Amygdala (tissue), 56 donors: Measurements from ENCODE around the gene GSAP.
A peak's percentile ranks its signal among the peaks of the same experiment; 100 is the strongest.

Experiments
- DNase-seq, 56 donors: peaks; one replicate each; lab custom pipeline; 2025; lab: John Stamatoyannopoulos, UW

GSAP gene

DNA sequence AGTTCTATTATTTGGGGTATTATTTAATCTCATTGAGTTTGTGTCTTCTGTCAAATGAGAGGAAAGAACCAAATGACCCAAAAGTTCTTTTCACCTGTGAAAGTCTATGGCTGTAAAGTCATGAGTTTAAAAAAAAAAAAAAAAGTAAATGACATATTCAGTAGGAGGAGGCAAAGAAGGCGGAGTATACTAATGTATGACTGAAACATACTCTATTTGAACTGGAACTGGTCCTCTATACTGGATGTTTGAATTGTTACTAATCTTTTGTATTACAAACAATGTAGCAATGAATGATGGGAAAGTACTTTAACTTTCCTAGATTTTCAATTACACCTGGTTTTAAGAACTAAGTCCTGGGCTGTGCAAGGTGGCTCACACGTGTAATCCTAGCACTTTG, 24.9 kb upstream of the GSAP start:
- no peak for DNase-seq

DNA sequence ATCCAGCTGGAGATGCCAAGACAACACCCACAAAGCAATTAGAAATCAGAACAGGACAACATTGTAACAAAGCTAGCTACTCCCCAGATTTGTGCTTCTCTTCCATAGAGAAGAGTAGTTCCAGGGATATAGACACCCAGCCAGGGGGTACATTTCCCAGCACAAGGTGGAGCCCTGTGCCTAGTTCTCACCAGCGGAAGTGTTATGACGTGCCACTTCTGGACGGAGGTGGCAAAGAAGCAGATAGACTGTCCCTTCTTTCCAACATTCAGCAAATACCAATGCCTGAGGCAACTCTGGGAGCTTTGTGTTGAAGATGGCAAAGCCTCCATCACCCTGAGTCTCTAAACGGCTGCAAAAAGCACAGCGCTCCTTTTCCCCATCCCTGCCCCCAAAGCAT, 23.4 kb upstream of the GSAP start:
- DNase-seq = peak in 44 of 56 donors; percentile 5 to 78 (median 37)

DNA sequence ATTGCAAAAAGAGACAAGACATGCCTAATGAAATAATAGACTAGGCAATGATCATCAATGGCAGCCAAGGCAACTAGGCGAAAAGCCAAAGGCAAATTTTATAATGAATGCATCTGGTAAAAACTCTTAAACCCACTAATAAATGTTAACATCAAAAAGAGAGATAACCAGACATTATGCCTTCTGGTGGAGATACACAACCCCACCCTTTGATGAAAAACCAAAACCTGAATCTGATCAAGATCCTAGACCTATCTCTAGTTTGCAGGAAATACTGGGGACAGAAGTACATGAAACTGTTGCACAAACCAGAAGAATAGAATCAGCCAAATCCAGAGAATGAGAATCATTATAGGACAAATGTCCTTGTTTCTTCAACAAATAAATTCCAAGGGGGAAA, 22.0 kb upstream of the GSAP start:
- DNase-seq = no peak

DNA sequence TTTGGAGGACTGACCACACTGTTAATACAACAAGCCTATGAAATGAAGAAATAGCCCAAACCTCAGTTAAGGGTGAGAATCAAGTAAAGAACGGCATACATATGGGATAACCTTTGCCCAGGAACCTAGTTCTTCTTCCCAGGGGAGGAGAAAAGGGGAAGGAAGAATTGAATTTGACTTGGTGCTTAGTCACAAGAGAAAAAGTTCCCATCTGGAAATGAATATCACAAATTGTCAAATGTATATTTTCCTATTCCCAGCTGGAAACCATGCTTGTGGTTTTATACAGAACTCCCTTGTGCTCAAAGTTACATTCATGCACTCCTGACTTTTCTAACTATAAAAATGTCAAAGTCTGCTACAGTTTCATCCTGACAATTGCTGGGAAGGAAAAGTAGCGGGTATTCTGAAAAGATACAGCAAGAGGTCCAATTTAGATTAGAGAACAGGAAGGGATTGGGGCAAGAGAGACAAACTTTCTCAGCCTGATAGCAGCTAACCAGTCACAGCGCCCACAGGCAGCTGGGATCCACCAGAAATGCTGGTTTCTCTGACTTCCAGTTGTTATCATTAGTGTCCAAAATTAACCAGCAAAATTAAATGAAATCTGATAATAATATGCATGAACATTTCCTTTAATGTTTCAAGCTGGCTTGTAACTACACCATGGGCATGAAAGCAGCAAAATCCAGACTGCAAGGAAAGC, 18.6 kb upstream of the GSAP start:
- DNase-seq = no peak

DNA sequence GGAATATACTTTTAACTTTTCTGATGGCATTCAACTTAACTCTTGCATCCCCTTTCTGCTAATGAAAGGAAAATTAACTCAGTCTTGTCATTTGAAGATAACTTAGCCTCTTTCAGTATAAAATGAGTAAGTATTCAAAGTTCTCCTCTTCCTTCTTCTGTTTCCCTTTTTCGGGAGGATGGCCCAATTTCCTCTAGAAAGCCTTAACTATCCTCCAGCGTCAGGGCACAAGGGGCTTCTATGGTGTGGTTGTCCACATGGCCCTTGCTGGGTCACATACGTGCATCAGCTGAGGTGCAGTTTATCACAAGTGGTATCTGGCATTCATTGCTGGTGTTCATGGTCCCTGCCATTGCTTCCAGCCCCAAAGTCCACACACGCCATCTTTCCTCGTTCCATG, 17.8 kb upstream of the GSAP start:
- DNase-seq = no peak

DNA sequence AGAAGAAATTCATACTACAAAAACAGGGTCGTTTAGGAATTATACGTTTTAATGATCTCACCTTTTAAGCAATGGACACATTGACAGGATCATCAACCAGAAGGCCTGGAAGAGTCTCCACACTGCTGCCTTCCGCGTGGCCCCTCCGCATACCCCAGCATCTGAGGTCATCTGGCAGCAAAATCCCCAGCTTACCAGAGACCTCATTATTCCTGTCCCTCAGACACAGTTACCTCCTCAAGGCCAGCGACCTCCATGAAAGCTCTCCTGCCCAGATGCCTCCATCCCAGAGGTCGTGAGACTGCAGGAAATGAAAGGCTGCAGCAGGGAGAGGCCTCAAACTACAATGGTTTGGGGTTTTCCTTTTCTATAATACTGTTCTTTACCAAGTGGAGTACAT, 14.8 kb upstream of the GSAP start:
- no peak for DNase-seq

DNA sequence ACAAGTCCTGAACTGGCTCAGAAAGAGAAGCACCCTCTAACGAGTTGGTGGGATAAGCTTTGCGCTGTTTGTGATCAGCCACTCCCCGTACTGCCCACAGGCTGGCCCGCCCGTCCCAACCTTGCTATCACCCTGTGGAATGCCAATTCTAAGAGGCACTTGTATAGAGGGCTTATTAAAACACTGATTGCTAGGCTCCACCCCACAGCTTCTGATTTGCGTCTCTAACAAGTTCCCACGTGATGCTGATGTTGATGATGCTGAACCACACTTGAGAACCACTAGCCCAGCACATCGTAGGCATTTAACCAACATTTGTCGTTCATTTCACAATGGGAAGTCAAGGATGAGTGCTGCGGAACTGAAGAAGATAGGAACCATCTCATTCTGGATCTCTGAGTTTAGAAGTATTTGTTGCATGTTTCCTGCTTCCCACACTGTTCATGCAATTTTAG, 12.7 kb upstream of the GSAP start:
- no peak for DNase-seq

DNA sequence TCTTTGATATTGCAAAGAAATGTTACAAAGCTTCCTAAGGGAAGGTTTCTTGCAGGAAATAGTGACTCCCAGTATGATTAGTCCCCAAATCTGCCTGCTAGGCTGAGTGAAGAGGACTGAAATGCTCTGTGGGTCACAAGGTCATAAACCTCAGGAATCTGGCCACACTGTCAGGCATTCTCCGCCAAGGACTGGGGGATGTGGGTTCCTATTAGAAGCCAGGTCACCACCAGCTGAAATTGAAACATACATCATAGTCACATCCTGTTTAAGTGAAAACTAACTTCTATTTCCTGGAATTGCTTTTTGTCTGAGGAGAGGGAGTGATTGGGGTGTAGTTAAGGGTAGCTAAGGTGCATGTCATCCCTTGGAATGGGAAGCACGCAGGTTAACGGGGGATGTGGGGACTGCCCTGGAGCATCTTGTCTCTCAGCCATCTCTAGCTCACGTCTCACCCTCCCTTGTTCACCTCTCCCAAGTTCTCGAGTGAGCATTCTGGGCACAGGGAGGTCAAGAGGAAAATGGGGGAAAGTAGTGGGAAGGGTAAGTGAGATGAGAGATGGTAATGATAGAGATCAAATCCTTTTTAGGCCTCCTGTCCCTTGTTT, 12.0 kb upstream of the GSAP start:
- no peak for DNase-seq

DNA sequence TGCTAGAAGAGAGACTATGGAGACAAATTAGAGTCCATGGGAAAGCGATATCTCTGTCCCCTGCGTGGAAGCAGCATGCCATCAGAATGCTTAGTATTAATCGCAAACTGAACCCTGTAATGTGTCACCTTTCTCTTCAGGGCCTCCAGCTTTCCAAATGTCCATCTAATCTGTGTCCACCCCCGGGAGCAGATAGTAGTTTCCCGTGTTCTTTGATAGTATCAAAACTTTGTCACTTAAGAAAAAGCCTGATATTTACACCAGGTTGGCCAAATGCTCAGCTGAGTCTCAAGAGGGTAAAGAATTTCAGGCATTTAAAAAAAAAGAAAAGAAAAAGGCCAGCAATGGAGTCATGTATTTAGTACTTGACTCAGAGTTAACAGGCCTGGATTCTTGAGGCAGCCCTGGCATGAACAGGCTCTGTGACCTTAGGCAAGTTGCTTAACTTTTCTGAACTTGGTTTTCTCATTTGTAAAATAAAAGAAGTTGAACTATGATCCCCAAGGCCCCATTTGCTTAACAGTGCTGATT, 10.4 kb upstream of the GSAP start:
- DNase-seq = no peak

DNA sequence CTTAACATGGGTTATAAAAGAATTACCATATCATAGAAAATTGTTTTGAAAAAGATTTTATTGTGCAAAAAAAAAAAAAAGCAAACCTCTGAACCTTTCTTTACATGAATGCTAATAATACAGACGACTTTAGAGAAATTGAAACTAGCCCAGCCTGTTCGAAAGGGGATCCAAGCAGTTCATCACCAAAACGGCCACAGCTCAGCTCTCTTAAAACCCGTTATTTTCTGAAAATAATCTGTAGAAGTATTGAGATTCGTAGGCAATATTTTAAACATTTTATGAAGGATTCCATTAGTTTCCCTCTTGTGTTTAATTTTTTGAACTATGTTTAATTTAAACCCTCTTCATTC, 9.9 kb upstream of the GSAP start:
- DNase-seq = no peak

DNA sequence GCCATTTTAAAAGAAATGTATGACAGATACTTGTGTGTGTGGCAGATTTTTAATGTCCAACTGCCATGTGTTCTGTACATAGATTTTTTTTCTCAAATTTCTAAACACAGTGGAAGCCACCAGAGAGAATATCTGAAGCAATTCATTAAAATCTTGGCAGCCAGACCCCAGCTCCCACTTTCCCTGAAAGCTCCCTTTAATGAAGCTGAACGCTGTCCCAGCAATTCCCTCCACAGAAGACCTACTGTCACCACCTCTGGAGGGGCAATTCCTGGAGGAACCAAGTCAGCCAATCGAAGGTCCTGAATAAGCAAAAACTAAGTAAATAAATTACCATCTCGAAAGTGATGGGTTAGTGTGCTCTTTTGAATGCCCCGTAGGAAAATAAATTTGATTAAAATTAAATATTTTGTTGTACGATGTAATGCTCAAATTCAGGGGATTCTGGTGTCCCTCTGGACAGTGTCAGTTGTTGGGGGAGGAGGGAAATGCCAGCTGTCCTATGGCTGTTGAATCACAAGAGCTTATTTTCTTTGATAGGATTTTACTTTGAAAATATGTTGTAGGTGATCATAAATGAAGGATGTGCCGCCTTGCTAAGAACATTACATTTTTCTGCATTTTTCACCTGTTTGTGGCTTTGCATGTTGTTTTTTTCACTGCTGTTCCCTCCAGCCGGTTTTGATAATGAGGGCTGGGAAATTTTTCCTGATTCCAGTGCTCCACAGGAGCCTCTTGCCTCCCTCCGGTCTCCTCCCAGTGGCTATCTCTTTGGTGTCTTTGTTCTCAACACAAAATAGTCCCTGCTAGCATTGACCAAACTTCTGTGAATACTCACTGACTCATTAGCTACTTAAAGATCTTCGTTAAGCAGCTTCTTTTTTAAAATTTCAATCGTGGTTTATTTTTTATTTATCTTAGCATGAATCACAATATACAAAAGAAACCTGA, 9.2 kb upstream of the GSAP start:
- peak in 3 of 56 donors; percentile 12 to 22 (median 14) for DNase-seq

DNA sequence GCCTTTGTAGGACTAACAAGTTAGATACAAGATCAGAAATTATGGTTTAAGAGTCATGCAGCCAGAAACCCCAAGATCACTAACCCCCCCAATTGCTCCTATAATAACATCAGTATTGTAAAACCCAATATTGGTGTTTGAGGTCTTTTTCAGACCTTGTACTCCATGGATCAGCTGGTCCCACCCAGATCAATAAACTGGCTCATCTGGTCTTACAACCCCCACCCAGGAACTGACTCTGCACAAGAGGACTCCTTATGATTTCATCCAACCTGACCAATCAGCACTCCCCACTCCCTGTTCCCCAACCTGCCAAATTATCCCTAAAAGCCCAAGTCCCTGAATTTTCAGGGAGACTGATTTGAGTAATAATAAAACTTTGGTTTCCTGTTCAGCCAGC, 6.4 kb upstream of the GSAP start:
- no peak for DNase-seq

DNA sequence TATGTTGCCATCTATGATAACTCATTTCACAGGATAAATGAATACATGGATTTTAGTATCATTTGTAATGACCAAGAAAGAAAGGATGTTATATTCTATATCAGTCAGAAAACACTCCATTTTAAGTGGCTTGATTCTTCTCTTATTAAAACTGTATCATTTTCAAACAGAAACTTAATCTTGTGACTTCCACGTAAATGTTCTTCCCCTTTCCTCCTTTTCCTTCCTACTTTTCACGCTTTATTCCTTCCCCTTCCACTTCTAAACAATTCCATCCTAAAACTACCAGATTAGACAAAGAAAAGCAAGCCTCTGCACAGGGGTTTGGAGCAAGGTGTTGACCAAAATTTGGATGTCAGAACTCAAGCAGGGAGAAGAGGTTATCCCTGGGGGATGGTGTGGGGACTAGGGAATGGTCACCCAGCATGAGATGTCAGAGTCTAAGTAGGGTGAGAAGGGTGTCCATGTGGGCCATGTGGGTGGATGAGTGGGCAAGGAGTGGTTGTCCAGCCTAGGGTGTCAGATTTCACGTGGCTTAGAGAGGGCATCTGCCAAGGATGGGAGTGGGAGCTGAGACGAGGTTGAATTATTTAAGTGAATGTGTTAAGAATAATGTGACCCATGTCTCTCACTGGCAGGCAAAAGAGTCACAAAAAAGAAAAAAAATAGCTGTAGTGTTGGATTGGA, 5.0 kb upstream of the GSAP start:
- DNase-seq = no peak

DNA sequence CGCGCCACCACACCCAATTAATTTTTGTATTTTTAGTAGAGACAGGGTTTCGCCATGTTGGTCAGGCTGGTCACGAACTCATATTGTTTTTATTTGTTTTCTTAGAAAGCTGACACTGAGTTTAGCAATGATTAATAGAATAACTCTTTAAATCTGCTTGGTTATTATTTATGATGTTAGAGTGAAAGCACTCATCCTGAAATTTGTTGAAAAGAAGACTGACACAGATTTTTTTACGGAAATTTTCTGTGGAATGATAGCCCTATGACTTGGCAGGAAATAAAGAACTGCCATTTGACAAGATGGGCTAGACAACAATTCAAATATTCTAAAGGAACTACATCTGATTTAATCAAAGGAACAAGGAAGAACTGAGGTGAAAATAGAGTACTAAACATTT, 4.3 kb upstream of the GSAP start:
- no peak for DNase-seq

DNA sequence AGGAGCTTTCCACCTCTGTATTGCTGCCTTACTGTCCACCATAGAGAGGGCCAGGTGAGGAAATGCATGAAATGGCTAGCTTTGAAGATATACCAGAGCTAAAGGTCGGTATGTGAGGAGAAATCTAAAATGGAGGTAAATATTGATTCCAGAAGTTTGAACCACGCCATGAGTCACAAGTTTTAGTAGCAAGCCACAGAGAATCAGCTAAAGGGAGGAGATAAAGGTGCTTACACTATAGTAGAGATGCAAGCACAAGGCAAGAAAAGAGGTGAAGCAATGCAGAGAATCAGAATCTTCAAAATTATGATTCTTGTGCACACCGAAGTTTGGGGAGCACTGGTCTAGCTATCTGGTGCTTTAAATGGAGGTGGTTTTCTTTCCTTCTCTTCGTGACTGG, 3.0 kb upstream of the GSAP start:
- DNase-seq = no peak

DNA sequence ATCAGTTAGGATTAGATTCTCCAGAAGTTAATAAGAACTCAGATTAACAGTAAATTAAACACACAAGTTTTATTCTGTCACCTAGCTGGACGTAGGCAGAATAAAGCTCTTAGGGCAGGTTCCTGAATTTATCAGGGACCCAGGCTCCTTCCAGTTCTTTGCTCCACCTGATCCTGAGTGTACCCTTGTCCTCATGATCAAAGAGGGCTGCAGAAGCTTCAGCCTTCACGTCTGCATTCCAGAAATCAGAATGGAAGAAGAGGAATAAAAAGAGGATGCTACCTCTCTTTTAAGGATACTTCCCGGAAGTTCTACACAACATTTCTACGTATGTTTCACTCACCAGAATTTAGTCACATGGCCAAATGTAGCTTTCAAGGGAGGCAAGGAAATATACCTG, 1.7 kb upstream of the GSAP start:
- no peak for DNase-seq

DNA sequence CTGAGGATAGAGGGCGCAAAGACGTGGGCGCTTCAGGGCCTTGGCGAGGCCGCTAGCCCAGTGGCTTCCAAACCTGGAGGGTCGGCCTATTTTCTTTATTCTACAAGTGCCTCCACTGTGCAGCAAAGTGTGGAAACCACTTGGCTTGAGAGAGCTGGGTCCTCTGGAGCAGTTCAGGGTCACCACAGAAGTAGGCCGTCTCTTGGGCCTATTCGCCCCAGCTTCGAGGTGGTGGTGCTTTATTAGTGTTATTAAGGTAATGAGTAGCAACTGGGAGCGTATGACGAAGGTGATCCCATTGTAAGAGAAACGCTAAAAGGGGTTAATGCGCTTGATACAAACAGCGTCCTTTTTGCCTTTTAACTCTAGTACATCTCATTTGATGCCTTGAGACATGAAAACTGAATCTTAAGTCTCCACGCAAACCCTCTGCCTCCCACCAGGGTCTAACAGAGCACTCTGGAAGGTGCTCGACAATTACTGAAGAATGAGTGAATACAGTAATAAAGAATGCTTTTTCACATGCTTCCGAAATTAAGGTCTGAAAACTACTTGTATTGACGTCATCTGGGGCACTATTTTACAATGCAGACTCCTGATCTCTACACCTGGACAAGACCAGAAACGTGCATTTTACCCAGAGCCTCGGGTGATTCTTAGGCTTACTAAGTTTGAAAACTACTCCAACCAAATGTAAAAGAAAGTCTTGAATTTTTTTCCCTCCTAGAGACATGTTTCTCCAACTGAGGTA, 647 bp upstream of the GSAP start:
- DNase-seq = peak in 1 of 56 donors; percentile 47

DNA sequence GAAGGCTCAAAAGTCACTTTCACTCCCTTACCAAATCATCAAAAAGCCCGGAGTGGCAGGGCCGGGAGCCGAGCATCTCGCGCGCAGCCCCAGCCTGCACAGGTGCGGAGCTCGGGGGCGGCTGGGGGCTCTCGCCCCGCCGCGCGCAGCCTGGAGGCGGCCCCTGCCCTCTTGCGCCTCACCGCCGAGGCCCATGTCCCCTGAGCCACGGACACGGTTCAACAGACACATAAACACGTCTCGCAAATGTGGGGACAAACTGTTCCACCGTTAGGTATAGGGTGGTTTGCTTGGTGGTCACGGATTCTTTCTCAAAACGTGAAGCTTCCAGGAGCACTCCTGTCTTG, 700 bp downstream of the GSAP start:
- peak in 7 of 56 donors; percentile 13 to 48 (median 24) for DNase-seq

DNA sequence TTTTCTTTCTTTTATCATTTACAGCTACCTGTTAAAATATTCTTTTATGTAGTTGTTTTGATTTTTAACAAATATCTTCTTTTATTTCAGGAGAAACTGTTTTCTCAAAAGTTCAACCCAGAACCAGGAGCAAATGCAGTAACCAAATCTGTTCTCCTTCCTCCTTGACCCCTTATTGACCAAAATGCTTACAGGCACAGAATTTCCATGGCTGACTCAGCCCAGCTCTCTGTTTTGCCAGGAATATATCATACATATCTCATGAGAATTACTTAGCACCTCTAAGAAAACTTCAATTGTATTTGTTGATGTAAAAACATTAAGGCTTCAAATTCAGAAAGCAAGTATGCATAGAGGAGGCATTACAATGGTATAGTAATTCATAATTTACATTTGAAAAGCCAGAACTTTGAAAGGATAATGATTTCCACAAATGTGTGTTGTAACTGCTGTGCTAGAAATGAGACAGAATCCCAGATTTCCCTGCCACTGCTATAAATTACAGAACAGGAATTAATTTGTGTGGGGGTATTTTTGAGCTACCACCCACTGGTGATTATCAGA, 2.2 kb downstream of the GSAP start:
- DNase-seq = no peak

DNA sequence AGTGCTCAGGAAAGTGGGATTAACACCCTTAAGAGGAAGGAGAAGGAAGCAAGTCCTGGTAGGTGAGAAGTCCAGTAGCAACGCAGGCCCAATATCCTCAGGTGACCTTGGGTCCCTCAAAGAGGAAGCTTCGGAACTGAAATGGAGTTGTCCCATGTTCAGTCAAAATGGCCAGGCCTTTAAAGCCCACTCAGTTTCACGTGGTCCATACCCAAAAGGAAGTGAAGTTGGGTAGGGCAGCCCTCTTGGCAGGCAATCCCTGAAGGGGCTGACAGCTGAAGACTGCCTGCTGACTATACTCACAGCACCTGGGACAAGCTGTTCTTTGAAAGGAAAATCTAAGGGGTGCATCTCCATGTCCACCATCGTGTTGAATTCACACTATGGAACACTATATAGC, 3.0 kb downstream of the GSAP start:
- no peak for DNase-seq
